GM18508 (cell line): Measurements from ENCODE around the gene BPIFB2.
"Not testable (repeated sequence)": the region's sequence is repeated elsewhere in the genome, so short reads cannot be mapped to it uniquely, and the experiment has no call there.

Source experiments
- ATAC-seq: cut with Tn5 transposase; IDR thresholded peaks from one replicate; pipeline ENCODE4 v1.9.1; 2021; ENCODE audit warnings: moderate number of reproducible peaks; ENCODE audit not compliant: insufficient read depth, unreplicated experiment

Gene BPIFB2

DNA sequence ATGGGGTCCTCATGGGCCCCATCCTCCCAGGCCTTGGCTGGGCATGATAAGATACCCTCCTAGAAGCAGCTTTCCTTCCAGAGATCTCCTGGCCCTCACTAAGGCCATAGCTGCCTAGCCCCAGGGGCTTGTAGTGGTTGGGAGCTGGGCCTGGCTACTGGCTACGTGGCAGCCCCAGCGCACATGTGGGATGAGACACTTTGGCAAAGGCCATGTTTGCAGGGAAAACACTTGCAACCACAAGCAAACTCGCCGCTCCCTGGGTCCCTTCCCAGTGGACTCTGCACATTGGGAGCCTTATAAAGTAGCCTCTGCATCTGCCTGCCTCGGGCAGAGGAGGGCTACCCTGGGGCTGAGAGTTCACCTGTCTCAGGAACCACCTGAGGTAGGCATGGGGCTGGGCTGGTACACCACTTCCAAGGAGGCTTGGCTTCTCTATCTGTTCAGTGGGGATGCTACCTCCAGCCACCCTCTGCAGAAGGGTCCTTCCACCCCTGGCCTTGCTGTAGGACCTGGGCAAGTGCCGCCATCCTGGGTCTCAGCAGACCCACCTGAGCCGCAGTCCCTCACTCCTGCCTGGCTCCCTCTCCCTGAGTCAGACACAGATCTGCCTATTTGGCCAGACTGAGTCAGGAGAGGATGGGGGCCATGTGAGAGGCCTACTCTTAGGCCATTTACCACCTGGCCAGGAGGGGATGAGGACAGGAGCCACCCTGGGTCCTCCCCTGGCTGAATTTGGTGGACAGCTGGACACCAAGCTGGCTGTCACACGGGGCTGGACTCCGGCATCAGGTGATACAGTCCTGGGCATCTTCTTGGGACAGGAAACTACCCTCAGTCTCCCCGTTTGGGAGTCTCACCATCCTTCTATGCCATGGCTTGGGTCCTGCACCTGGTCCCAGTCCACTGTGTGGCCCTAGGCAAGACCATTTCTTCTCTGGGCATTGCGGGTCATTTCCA is at the start of gene BPIFB2:
Gene BPIFB2 (plus strand): TSS at position 329 of the 960 bp plus-strand sequence. CDS start 871 bp downstream, outside the sequence.
- ATAC-seq, result no peak

GRCh38 chr20:32958574-32958973 is 48.9 kb upstream of the BPIFB2 start:
- ATAC-seq, result no peak

- no peak for ATAC-seq
These were observed 47.9 kb upstream of the BPIFB2 start for GRCh38 chr20:32959351-32960221.

GRCh38 chr20:32960222-32960518 is 47.3 kb upstream of the BPIFB2 start:
- ATAC-seq, result no peak

DNA sequence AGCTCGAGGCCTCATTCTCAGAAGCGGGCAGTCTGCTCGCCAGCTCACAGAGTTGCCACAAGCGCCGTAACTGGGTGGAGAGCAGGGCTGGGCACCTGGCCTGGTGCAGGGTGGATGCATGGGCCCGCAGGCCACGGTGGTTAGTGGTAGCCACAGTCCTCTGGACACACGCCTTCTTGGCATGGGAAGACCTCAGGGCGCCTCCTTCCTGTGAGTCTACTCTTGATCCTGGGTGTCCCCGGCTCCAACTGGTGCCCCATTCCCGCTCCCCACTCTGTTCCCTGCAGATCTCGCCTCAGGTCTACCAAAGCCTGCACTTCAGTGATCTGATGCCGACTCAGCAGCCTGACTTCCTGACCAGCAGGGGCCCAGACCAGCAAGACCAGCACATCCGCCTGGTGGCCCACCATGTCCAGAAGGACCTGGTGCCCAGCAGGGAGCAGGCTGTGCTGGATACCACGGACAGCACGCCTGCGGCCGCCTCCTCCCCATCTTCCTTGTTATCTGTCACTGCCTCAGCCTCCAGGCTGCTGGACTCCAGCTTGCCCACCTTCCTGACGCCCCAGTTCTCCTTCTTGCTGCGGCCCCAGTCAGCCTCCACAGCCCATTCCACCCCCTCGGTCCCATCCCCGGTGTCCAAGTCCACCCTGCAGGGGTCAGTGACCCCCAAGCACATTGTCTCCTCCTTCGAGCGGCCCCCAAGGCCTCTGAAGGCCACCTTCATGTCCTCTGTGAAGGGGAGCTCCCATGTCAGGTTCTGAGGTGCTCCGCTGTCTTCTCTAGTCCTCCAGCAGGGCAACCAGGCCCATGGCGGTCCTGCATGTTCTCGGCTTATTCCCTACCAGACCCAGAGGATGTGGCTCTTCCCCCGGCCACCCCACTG is 46.4 kb upstream of the BPIFB2 start:
- ATAC-seq, result no peak

DNA sequence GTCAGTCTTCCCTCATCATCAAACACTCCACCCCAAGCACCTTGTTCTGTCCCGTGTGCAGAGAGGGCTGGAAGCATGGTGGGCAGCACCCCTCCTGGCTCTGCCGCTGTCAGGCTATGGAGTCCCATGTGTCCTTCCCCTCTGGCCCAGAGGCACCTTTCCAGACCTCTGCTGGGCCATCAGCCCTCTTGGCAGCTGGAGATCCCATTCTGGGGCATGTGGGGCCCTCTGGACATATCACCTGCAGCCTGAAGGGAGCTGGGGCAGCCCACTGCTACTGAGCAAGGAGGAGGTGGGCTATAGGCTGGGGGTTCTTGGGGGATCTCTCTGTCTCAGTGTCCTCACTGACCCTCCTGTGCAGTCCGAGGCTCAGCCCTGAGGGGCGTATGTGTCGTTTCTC is 45.5 kb upstream of the BPIFB2 start:
- no peak for ATAC-seq

DNA sequence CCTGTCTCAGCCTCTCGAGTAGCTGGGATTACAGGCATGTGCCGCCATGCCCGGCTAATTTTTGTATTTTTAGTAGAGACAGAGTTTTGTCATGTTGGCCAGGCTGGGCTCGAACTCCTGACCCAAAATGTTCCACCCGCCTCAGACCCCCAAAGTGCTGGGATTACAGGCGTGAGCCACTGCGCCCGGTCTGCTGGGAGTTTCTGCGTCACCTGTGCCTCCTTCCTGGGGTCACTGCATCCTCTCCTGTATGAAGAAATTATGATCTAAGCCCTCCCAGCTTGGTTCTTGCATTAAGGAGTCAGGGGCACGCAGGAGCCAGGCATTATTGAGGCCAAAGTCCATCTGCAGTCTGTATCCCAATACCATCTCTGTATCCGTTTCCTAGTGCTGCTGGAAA is 44.9 kb upstream of the BPIFB2 start:
- ATAC-seq, result not testable (repeated sequence)

DNA sequence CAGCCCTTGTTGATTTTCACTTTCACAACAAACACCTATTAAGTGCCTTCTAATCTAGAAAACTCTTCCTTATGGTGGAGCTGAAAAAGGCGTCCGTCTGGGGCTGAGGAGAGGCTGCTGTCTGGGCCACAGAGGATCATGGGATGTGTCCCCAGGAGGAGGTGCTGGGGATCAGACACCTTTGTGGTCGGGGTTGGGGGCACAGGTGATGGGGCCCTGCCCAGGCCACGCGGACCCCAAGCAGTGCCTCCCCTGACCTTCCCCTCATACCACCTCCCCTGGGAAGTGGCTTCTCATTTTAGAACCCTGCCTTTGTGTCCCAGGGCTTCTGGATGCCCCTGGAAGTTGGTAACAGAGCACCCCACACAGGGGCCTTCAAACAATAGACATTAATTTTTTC is 44.3 kb upstream of the BPIFB2 start:
- ATAC-seq, result no peak

DNA sequence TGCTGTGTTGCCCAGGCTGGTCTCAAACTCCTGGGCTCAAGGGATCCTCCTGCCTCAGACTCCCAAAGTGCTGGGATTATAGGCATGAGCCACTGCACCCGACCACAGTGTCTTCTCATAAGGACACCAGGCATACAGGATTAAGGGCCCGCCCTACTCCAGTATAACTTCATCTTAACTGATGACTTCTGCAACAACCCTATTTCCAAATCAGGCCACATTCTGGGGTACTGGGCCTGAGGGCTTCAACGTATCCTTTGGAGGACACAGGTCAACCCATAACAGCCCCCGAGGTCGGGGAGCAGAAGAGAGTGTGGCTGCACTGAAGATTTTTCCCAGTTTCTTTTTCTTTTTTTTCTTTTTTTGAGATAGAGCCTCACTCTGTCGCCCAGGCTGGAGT is 42.9 kb upstream of the BPIFB2 start:
- ATAC-seq, result no peak

DNA sequence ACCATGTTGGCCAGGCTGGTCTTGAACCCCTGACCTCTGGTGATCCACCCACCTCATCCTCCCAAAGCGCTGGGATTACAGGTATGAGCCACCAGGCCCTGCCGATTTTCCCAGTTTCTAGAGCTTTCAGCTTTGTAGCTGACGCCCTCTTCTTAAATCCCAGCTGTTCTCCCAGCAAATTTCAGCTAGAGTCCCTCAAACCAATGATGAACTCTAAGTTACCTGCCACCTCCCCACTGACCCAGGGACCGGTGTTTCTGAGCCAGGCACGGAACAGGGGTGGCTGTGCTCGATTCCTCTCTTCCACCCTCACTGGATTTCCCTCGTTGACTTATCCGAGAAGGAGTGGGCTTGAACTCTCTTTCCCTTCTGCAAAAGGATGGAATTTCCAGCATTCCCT is 42.4 kb upstream of the BPIFB2 start:
- ATAC-seq, result no peak

DNA sequence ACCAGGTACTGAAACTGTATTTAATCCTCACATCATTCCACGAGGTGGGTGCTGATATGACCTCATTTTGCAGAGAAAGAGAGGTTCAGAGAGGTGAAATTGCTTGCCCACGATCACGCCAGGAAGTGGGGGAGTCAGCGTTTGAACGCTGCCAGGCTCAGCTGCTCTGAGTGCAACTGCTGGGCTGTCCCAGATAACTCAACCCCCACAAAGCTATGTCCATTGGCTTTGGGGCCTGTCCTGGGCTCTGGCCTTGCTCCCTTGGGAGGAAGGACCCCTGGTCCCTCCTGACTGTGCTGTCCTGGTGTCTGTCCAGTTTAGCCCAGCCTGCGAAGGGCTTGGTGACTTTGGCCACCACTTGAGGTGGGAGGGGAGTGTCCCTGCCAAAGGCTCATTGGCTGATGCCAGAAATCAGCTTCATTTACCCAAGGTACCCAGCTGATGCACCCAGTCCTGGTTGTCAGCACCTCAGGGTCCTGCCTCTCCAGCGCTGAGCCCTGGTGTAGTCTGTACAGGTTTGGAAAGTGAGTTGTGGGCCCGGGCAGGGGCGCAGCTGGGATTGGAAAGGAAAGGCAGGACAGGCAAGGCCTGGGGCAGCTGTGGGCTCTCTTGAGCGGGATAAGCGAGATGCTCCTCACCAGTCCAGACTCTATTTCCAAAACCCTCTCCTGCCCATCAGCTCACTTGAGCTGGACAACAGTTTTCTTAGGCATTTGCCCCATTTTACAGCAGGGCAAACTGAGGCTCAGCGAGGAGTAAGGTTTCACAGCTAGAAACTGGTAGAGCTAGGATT is 41.7 kb upstream of the BPIFB2 start:
- no peak for ATAC-seq

DNA sequence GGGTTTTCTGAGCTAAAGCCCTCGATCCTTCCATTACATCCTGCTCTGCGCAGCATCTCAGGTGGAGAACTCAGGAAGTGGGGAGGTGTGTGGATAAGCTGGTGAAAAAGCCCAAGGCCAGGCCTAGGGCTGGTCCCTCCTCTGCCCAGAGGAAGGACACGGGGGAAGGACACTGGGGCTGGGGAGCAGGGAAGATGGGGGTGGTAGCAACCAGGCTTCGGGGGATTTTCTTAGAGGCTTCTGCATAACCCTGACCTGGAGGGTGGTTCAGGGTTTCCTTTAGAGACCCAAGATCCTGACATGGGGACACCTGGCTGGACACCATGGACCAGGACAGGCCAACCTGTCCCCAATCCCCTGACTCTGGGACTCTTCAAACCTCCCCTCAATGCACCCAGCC is 41.1 kb upstream of the BPIFB2 start:
- ATAC-seq, result no peak

DNA sequence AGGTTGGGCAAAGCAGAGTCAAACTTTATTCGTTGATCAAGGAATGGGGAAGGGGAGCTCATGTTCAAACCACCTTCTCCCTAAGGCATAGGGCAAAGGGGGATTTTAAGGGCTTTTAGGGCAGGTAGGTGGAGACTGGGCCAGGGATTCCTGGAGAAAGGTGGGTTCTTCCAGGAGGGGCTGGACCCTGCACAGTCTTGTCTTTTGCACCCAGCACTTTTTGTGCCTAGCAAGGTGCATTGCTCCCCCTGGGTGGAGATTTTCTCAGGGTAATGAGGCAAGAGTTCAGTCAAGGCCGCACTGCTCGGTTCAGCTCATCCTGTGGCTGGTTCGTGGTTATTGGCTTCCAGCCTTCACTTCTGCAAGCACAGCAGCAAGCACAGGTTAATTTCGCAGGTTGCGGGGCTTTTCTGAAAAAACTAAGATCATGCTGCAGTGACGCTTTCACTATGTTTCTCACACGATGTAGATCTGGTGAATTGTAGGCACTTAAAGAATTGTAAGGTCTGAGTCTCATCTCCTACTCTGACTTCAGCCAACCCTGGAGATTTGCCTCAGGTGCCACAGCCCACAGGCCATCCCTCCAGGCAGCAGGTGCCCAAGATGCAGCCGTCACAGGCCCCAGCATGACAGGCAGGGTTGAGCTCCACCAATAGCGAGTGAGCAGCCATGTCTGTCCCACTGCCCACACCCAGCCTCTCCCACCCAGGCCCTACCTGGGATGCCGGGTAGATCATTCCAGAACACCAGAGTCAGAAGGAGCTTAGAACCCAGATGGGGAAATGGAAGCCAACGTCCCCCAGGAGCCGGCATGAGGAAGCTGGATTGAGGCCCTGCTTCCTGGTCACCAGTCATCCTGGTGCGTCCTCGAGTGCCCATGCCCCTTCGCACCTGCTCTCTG is 40.4 kb upstream of the BPIFB2 start:
- no peak for ATAC-seq

GRCh38 chr20:32967961-32968457 is 39.5 kb upstream of the BPIFB2 start:
- no peak for ATAC-seq

DNA sequence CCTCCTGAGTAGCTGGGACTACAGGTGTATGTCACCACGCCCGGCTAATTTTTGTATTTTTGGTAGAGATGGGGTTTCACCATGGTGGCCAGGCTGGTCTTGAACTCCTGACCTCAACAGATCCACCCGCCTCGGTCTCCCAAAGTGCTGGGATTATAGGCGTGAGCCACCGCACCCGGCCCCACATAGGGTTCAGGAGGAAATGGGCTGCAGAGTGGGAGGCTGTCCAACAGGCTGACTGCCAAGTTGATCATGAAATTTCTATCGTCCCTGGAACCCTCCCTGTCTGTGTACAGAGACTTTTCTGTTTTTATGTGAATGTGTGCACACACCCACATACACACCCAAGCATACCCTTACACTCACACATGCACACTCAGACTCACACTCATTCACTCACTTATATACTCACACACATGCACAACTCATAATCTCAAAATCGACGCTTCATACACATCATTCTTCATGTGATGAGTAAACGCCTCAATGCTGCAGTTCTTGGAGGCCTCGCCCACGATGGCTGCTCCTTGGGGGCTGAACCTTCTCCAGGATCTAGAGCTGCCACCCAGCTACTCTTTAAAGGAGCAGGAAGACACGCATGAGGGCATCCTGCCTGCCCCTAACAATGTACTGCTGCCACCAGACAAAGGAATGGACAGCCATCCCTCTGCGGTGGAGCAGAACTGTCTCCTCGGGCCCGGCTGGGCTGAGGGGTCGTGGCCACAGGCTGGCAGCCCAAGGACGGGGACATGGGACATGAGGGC is 38.8 kb upstream of the BPIFB2 start:
- no peak for ATAC-seq

- no peak for ATAC-seq
These were observed 38.0 kb upstream of the BPIFB2 start for GRCh38 chr20:32969356-32970114.
